ENCODE measurements around the gene C2orf80. TPM values are rescaled to one million over a fixed set of nuclear protein-coding genes. Genes with fewer than 3 reads are reported as not detected.

The C2orf80 gene
- total RNA-seq, 2 experiments from 2014 or later = not detected

DNA sequence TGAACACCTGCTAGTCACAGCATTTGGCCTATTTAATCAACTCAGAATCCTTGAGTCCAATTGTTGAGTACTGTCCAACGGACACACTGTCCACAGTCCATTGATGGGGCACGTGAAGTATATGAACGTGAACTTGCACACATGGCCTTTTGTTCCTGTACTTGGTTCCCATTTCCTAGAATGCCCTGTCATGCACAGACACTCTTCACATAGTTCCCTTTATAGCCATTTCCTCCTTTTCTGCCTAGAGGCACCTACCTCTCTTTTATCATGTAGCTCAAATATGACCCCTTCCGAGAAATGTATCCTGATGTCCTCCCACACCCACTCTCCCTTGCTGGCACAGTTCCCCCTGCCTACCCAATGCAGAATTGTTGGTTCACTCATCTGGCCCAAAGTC, 17.7 kb downstream of the C2orf80 start:
- Histone ChIP-seq H3K4me3 (ENCODE audit: low read depth, low read length, poor library complexity, severe bottlenecking) (no peak overlapping the region), H3K9me3 (ENCODE audit: low read length) (no peaks in the 10 kb centered on the region), H4K20me1 (ENCODE audit: insufficient read depth, low read length) (no peaks in the 10 kb centered on the region), H3K4me2 (ENCODE audit: low read length) (no peak overlapping the region), H3K9me2 (ENCODE audit: insufficient read depth, low read length) (no peaks in the 10 kb centered on the region), H3K36me3 (ENCODE audit: insufficient read depth, low read length) (no peaks in the 10 kb centered on the region), H3K4me1 (ENCODE audit: insufficient read depth, low read length, poor library complexity, severe bottlenecking) (no peaks in the 10 kb centered on the region), H3K27ac (ENCODE audit: low read depth, low read length, poor library complexity, severe bottlenecking) (no peak overlapping the region), H2AFZ (ENCODE audit: low read length) (no peak overlapping the region), H3K79me2 (ENCODE audit: insufficient read depth, low read depth, low read length) (no peaks in the 10 kb centered on the region)
- POLR2A ChIA-PET = no interaction called here
- intact Hi-C loops (cut with micrococcal nuclease; ENCODE audit: unreplicated experiment) = loop anchor here (10.0 kb wide), 1 partner anchor 183 kb away; no protein-coding TSS in a partner anchor
- CTCF ChIA-PET (ENCODE audit: unreplicated experiment) = no interaction called here
- no peak for DNase-seq (ENCODE audit: low spot score)
- TF ChIP-seq EZH2phosphoT487 (IDR thresholded peaks at IDR 0.05; ENCODE audit: borderline replicate concordance, low read depth, low read length) = no peak
- TF ChIP-seq, protein P1, sequence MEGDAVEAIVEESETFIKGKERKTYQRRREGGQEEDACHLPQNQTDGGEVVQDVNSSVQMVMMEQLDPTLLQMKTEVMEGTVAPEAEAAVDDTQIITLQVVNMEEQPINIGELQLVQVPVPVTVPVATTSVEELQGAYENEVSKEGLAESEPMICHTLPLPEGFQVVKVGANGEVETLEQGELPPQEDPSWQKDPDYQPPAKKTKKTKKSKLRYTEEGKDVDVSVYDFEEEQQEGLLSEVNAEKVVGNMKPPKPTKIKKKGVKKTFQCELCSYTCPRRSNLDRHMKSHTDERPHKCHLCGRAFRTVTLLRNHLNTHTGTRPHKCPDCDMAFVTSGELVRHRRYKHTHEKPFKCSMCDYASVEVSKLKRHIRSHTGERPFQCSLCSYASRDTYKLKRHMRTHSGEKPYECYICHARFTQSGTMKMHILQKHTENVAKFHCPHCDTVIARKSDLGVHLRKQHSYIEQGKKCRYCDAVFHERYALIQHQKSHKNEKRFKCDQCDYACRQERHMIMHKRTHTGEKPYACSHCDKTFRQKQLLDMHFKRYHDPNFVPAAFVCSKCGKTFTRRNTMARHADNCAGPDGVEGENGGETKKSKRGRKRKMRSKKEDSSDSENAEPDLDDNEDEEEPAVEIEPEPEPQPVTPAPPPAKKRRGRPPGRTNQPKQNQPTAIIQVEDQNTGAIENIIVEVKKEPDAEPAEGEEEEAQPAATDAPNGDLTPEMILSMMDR (conservative IDR thresholded peaks at IDR 0.05; ENCODE audit: low read length) = no peak
- BruUV-seq (replicated peaks) = no TSS peak

DNA sequence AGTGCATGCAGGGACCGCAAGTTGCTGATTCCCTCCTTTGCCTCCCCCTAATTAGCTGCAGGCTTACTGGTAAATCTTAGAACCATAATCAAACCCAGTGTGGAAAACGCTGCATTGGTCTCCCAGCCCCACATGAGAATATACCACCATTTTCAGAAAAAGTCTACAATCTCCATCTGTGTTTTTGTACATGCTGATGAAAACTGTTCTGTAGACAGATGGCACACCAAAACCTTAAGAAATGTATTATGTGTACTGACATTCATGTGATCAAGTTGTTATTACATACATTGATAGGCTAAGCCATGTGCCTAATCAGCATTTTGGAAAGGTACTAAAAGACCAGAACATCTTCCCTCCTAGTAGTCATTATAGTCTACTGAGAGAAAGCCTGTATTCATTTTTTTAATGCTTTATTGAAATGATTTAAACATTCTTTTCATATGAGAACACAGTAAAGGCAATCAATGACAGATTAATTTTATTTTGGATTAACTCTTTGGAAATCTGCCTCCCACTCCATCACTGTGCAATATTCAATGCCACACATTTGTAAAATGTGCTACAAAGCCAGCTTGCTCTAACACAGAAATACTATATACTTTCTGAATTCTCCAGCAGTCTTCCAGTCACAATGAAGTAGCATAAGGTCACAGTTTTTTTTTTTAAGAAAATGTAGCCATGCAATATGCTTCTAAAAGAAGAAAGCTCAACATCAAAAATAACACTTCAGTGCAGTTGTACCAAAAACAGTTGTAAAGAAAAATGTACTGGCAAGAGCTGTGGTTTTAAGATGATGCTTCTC, 24.7 kb downstream of the C2orf80 start:
- Histone ChIP-seq H3K4me1 (ENCODE audit: insufficient read depth, low read length, poor library complexity, severe bottlenecking) (no peaks in the 10 kb centered on the region), H3K4me3 (ENCODE audit: low read depth, low read length, poor library complexity, severe bottlenecking) (no peak overlapping the region), H3K79me2 (ENCODE audit: insufficient read depth, low read depth, low read length) (no peaks in the 10 kb centered on the region), H3K9me2 (ENCODE audit: insufficient read depth, low read length) (no peaks in the 10 kb centered on the region), H3K27ac (ENCODE audit: low read depth, low read length, poor library complexity, severe bottlenecking) (no peak overlapping the region), H3K9me3 (ENCODE audit: low read length) (no peaks in the 10 kb centered on the region), H2AFZ (ENCODE audit: low read length) (no peak overlapping the region), H3K36me3 (ENCODE audit: insufficient read depth, low read length) (no peaks in the 10 kb centered on the region), H4K20me1 (ENCODE audit: insufficient read depth, low read length) (no peaks in the 10 kb centered on the region), H3K4me2 (ENCODE audit: low read length) (no peak overlapping the region)
- DNase-seq (ENCODE audit: low spot score) = no peak
- no TSS peak for BruUV-seq (replicated peaks)
- intact Hi-C loops (cut with micrococcal nuclease; ENCODE audit: unreplicated experiment) = no loop called here
- POLR2A ChIA-PET = interaction anchor here (0.6 kb wide), 1 partner anchor 332 kb away, joined by 3 read pairs; no protein-coding TSS in a partner anchor
- no peak for TF ChIP-seq EZH2phosphoT487 (IDR thresholded peaks at IDR 0.05; ENCODE audit: borderline replicate concordance, low read depth, low read length)
- TF ChIP-seq, protein P1 (conservative IDR thresholded peaks at IDR 0.05; ENCODE audit: low read length) = no peak
- CTCF ChIA-PET (ENCODE audit: unreplicated experiment) = no interaction called here

DNA sequence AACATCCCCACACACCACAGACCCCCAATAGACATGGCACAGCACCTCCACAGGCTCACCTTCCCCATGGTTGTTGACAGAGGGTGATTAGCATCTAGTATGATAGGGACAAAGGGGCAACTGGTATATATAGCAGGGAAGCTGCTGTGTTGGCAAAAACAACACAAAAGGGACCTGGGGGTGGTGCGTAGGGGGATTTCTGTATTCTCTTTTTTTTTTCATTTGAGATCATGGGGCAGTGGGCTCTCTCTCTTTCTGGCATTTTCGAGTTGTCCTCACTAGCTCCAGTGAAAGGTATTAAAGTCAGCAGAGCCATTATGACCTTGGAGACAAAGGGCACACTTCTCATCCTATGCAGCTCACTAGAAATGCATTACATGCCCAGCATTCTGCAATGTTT, 26.3 kb downstream of the C2orf80 start, which contains the start of gene CRYGA:
Gene CRYGA, minus strand, starts transcription at position 101 of the 400 bp plus-strand sequence. Its CDS starts 33 bp downstream, at position 68.
- no TSS peak for BruUV-seq (replicated peaks)
- no peaks in the 10 kb centered on the region for H3K79me2 ChIP-seq (ENCODE audit: insufficient read depth, low read depth, low read length)
- no peaks in the 10 kb centered on the region for H4K20me1 ChIP-seq (ENCODE audit: insufficient read depth, low read length)
- no peak for DNase-seq (ENCODE audit: low spot score)
- H3K4me3 ChIP-seq (ENCODE audit: low read depth, low read length, poor library complexity, severe bottlenecking) = no peak within 1 kb of the TSS
- H3K9me2 ChIP-seq (ENCODE audit: insufficient read depth, low read length) = no peaks in the 10 kb centered on the region
- POLR2A ChIA-PET = no interaction called here
- intact Hi-C loops (cut with micrococcal nuclease; ENCODE audit: unreplicated experiment) = no loop called here
- no peak within 1 kb of the TSS for H2AFZ ChIP-seq (ENCODE audit: low read length)
- no peak within 1 kb of the TSS for H3K27ac ChIP-seq (ENCODE audit: low read depth, low read length, poor library complexity, severe bottlenecking)
- TF ChIP-seq EZH2phosphoT487 (IDR thresholded peaks at IDR 0.05; ENCODE audit: borderline replicate concordance, low read depth, low read length) = no peak
- TF ChIP-seq, protein P1 (conservative IDR thresholded peaks at IDR 0.05; ENCODE audit: low read length) = no peak
- CTCF ChIA-PET (ENCODE audit: unreplicated experiment) = no interaction called here
- H3K4me2 ChIP-seq (ENCODE audit: low read length) = no peak within 1 kb of the TSS
- no peaks in the 10 kb centered on the region for H3K9me3 ChIP-seq (ENCODE audit: low read length)
- no peaks in the 10 kb centered on the region for H3K4me1 ChIP-seq (ENCODE audit: insufficient read depth, low read length, poor library complexity, severe bottlenecking)
- no peaks in the 10 kb centered on the region for H3K36me3 ChIP-seq (ENCODE audit: insufficient read depth, low read length)
